NCI-H2081 (cell line): Measurements from ENCODE around the gene SLC4A5.
"Not testable (repeated sequence)": the region's sequence is repeated elsewhere in the genome, so short reads cannot be mapped to it uniquely, and the experiment has no call there.

Source experiments
- DNase-seq, 2 experiments: peaks; one replicate each; lab custom pipeline; 2025; lab: John Stamatoyannopoulos, UW

Gene SLC4A5

GRCh38 chr2:74364533-74365505, 21.6 kb upstream of the SLC4A5 start:
- DNase-seq, result no peak

GRCh38 chr2:74361327-74361726, 18.1 kb upstream of the SLC4A5 start:
- DNase-seq, result no peak

DNA sequence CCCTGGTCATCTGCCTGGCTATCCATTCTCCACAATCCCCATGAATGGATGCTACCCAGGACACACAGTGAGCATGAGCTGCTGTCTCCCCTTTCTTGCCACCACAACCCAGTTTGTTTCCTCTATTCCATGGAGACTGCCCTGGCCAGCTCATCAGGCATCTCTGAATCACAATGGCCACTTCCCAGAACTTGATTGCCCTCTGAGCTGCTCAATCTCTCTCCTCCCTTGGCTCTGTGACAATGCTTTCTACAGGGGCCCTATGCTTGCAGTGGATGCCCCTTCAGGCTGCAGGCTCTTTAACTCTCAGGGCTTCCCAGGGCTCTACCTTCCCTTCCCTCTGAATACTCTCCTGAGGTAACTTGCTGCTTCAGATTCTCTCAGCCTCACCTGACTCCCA, 14.4 kb upstream of the SLC4A5 start:
- DNase-seq, result no peak

DNA sequence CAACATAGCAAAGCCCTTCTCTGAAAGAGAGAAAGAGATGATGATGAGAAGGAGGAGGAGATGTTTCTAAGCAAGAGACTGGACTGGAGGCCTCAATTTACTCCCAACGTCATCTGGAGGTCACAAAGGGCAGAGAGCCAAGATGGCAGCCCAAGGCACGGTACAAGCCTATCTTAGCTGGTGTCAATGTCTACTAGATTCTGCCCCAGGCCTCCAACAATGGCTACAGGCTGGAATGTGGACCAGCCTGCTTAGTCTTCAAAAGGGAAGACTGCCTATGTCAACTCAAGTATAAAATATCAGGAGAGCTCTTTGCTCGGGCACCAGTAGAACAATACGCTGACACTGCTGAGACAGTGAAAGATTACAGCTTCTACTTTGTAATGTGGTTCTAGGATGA, 6.7 kb upstream of the SLC4A5 start:
- DNase-seq, result no peak

DNA sequence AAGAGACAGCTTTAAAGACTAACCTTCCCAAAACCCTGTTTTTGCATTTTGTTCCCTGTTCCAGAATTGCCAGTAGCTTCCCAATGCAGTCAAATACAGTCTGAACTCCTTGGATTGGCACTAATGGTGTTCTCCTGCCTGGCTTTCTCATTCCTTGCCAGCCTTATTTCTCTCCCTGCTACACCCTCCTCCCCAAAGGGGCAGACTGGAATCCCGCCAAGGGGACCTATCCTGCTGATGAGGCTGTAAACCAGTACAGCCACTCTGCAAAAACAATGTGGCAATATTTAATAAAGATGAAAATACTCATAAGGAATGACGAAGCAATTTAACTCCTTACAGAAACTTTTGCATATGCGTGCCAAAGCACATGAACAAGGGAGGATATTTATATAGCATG, 4.5 kb upstream of the SLC4A5 start:
- no peak for DNase-seq

DNA sequence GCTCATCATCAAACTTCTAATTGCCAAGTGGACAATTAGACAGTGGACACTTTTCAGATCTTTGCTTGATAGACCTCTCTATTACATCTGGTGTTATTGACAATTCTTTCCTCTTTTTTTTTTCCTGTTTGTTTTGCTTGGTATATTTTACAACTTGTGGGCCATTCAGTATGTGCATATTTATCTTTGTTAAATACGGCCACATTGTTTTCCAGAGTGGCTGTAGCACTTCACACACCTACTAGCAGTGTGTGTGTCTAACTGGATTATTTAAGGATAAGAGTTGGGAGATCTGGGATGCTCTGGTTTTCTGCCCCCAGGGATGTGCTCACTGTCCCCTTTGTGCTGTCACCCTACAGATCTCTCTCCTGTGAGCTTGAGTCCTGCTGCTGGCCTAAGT, 4.1 kb upstream of the SLC4A5 start:
- no peak for DNase-seq

DNA sequence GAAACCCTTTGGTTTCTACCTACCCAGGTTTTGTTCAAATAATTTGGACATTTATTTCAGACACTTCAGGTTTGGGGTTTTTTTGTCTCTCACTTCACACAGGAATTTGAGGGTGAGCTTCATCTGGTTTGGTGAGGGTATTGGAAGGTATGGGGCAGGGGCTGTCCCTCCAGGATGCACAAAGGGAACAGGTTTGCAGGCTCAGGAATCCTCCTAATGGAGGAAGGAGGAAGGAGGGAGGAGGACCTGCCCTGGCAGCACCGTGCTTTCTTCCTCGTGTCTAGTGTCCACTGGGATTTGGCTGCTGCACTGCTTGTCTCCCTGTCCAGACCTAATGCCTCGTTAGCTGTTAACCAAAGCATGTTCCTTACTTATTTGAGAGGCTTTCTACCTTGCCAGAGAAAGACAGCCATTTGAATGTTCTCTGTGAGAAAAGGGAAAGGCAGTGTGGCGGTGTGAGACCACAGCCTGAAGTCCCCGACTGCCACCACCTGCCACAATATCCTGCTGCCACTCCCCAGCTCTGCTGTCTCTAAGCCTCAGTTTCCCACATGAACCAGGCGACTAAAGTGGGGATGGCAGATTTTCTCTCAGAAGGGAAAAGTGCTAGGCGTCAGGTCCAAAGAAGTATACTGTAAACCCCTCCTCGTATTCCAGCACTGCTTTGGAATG, 2.2 kb upstream of the SLC4A5 start:
- DNase-seq, result no peak

- not testable (repeated sequence) for DNase-seq
Measured at GRCh38 chr2:74336227-74336626, 7.0 kb downstream of the SLC4A5 start.

DNA sequence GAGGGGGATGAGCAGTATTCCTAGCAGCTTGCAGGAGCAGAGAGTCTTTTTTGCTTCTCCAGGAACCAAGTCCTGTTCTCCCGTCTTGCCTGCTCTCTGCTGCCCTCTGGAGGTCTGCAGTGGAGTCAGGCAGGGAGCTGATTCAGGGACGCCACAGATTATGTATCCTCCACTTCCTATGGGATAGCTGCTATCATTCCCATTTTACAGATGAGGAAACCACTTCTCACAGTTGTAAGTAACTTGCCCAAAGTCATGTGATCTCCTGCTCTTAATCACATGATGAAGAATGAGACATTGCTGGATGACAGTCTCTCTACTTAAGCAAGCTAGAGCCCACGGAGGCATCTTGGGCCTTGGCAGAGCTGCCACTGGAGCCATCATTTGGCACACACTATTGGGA, 8.3 kb downstream of the SLC4A5 start:
- DNase-seq, result peak; percentile 59 to 68

DNA sequence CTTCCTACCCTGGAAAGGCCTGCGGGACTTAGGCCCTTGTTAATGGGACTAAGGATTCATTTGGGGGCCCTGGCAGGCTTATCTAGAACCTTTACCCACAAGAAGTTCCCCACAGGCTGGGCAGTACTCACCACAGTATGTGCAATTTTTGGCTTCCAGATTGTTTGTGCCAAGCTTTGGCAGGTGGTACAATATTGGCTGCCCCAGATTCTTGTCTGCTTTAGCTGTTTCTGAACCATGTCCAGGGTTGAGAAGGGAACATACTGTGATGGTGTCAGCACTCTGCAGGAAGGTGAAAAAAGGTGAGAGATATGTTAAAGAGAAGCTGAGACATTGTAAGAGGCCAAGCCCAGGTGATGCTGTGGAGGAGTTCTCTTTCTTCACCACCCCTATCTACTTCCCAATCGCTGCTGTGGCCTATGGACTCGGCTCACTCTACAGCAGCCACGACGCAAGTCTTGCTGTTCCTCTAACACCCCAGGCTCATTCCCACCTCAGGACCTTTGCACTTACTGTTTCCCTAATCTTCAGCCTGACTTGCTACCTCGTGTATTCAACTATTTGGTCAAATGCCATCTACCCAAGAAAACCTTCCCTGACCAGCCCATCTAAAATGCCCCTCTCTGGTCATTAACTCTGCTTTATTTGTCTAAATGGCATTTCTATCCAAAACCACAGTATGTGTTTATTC, 9.2 kb downstream of the SLC4A5 start:
- no peak for DNase-seq

GRCh38 chr2:74333175-74333574, 10.0 kb downstream of the SLC4A5 start:
- peak in 1 of 2 experiments; percentile 3 for DNase-seq

GRCh38 chr2:74332550-74333174, 10.6 kb downstream of the SLC4A5 start:
- DNase-seq, result no peak

DNA sequence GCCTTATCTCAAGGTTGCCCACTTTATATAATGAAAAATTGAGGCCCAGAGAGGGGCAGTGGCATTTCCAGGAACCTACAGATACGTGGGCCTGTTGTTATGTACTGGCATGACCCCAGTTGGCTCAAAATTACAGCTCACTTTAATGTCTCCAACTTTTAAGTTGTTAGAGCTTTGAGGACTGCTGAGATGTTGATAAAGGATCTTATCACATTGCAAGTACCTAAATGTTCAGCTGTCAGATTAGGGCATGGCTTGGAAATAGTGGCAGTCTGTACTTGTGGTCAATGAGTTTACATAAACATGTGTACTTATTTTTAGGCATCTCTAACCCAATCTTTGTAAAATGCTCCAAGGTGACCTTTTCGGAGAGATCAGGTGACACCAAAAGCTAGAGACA, 14.6 kb downstream of the SLC4A5 start:
- no peak for DNase-seq

- no peak for DNase-seq
Measured at GRCh38 chr2:74328074-74328473, 15.1 kb downstream of the SLC4A5 start.

- DNase-seq, result no peak
Measured at GRCh38 chr2:74327627-74328026, 15.6 kb downstream of the SLC4A5 start.

GRCh38 chr2:74327199-74327598, 16.0 kb downstream of the SLC4A5 start:
- no peak for DNase-seq

- no peak for DNase-seq
Measured at GRCh38 chr2:74325815-74326214, 17.4 kb downstream of the SLC4A5 start.

GRCh38 chr2:74321737-74322136, 21.5 kb downstream of the SLC4A5 start:
- no peak for DNase-seq

GRCh38 chr2:74317701-74318100, 25.5 kb downstream of the SLC4A5 start:
- DNase-seq, result peak in 1 of 2 experiments; percentile 32

DNA sequence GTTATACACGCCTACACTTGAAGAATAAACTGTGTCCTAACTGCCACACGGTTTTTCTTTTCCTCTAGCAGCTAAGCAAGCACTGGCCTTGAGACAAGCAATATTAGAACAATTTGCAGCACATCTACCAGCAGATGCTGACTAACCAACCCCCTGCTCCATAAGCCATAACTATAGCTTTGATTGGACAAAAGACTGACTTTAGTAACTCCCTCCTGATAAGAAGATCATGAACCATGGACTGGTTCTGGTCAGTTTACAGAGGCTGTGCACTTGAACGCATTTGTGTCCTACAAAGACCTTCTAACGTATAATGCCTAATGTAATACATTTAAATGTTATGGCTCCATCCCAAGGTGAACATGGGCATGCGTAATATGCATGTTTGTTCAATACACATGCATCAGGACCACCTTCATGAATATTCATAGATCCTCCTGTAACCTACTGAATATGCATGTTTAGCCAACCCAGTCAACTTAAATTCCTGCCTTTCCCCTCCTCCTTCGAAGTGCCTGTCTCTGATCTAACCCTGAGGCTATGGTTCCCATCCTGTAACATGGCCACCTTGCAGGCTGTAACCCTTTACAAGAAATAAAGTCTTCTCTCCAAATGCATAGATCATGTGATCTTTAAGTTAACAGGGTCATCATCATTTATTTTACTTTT, 26.5 kb downstream of the SLC4A5 start:
- DNase-seq, result no peak

GRCh38 chr2:74314107-74314506, 29.1 kb downstream of the SLC4A5 start:
- DNase-seq, result no peak

GRCh38 chr2:74313497-74313896, 29.7 kb downstream of the SLC4A5 start:
- no peak for DNase-seq
